ENCODE results near the gene SLC6A3.

SLC6A3 gene

GRCh38 chr5:1383344-1383743, 61.9 kb downstream of the SLC6A3 start:
- no peak overlapping the region for H3K4me2 ChIP-seq (ENCODE audit: low read depth, low read length, poor library complexity, severe bottlenecking)
- TF ChIP-seq CTCF (conservative IDR thresholded peaks at IDR 0.05; ENCODE audit: low read length), result no peak
- TF ChIP-seq EZH2phosphoT487 (IDR thresholded peaks at IDR 0.05; ENCODE audit: borderline replicate concordance), result no peak
- no peaks in the 10 kb centered on the region for H3K27me3 ChIP-seq (ENCODE audit: insufficient read depth, low read length, poor library complexity, severe bottlenecking)

GRCh38 chr5:1382248-1382700, 63.0 kb downstream of the SLC6A3 start:
- H3K27me3 ChIP-seq (ENCODE audit: insufficient read depth, low read length, poor library complexity, severe bottlenecking), result no peaks in the 10 kb centered on the region
- H3K9me3 ChIP-seq (ENCODE audit: insufficient read depth, low read depth, low read length), result no peaks in the 10 kb centered on the region
- H3K4me3 ChIP-seq (ENCODE audit: low read length, poor library complexity, severe bottlenecking), result no peak overlapping the region
- no peaks in the 10 kb centered on the region for H3K79me2 ChIP-seq (ENCODE audit: insufficient read depth, low read length)
- no peak for TF ChIP-seq CTCF (conservative IDR thresholded peaks at IDR 0.05; ENCODE audit: low read length)
- TF ChIP-seq EZH2phosphoT487 (IDR thresholded peaks at IDR 0.05; ENCODE audit: borderline replicate concordance), result no peak
- H3K9me2 ChIP-seq (replicated peaks; ENCODE audit: low read depth, low read length), result no peaks in the 10 kb centered on the region
- H3K4me2 ChIP-seq (ENCODE audit: low read depth, low read length, poor library complexity, severe bottlenecking), result no peak overlapping the region
- no peak overlapping the region for H2AFZ ChIP-seq (ENCODE audit: low read length)
- H4K20me1 ChIP-seq (ENCODE audit: insufficient read depth, low read length, poor library complexity, severe bottlenecking), result no peaks in the 10 kb centered on the region
- peaks cover 10% of the 10 kb centered on the region for H3K4me1 ChIP-seq (ENCODE audit: insufficient read depth, low read length, poor library complexity, severe bottlenecking)
- H3F3A ChIP-seq (ENCODE audit: low read depth), result no peaks in the 10 kb centered on the region
- no peaks in the 10 kb centered on the region for H3K36me3 ChIP-seq (ENCODE audit: insufficient read depth, low read length)
- no peak overlapping the region for H3K9ac ChIP-seq (ENCODE audit: low read depth, low read length, poor library complexity, severe bottlenecking)

More at GRCh38 chr5:1383344-1383743, 61.9 kb downstream of the SLC6A3 start:
- Histone ChIP-seq H3K36me3 (ENCODE audit: insufficient read depth, low read length) (no peaks in the 10 kb centered on the region), H3K9me2 (replicated peaks; ENCODE audit: low read depth, low read length) (no peaks in the 10 kb centered on the region), H3K79me2 (ENCODE audit: insufficient read depth, low read length) (no peaks in the 10 kb centered on the region), H3K9ac (ENCODE audit: low read depth, low read length, poor library complexity, severe bottlenecking) (no peak overlapping the region), H4K20me1 (ENCODE audit: insufficient read depth, low read length, poor library complexity, severe bottlenecking) (no peaks in the 10 kb centered on the region), H3F3A (ENCODE audit: low read depth) (no peaks in the 10 kb centered on the region), H3K4me3 (ENCODE audit: low read length, poor library complexity, severe bottlenecking) (no peak overlapping the region), H3K4me1 (ENCODE audit: insufficient read depth, low read length, poor library complexity, severe bottlenecking) (peaks cover 13% of the 10 kb centered on the region), H3K9me3 (ENCODE audit: insufficient read depth, low read depth, low read length) (no peaks in the 10 kb centered on the region), H2AFZ (ENCODE audit: low read length) (no peak overlapping the region)

DNA sequence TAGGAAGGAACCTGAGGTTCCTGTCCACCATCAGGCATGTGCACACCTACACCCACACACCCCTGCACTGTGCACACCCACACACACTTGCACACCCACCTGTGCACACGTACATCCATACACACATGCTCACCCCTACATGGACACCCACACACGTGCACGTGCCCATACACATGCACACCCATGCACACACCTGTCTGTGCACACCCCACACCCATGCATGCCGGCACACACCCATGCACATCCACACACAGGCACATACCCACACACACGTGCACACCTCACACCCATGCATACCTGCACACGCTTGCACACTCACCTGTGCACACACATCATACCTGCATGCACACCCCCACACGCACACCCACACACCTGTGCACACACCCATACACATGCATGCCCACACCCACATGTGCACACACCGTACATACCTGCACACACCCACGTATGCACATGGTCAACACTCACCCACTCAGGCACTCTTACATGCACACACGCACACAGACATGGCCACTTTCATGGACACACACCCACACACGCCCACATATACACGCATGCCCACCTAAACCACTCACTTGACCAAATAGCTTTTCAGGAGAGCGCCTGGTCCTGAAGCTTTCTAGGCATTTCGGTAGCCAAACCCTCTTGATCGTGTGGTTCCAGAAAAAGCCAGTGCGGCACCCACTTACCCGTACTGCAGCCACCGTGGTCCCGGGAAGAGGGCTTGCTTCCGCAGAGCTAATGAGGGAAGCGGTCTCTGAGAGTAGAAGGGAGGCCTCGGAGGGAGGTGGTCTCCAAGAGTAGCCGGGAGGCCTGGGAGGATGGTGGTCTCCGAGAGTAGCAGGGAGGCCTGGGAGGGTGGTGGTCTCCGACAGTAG, 63.6 kb downstream of the SLC6A3 start:
- H3K9me2 ChIP-seq (replicated peaks; ENCODE audit: low read depth, low read length), result no peaks in the 10 kb centered on the region
- H3K36me3 ChIP-seq (ENCODE audit: insufficient read depth, low read length), result no peaks in the 10 kb centered on the region
- no peaks in the 10 kb centered on the region for H3K9me3 ChIP-seq (ENCODE audit: insufficient read depth, low read depth, low read length)
- H3K4me1 ChIP-seq (ENCODE audit: insufficient read depth, low read length, poor library complexity, severe bottlenecking), result peaks cover 7% of the 10 kb centered on the region
- H3K27me3 ChIP-seq (ENCODE audit: insufficient read depth, low read length, poor library complexity, severe bottlenecking), result no peaks in the 10 kb centered on the region
- H2AFZ ChIP-seq (ENCODE audit: low read length), result no peak overlapping the region
- no peak overlapping the region for H3K9ac ChIP-seq (ENCODE audit: low read depth, low read length, poor library complexity, severe bottlenecking)
- H3F3A ChIP-seq (ENCODE audit: low read depth), result no peaks in the 10 kb centered on the region
- no peaks in the 10 kb centered on the region for H4K20me1 ChIP-seq (ENCODE audit: insufficient read depth, low read length, poor library complexity, severe bottlenecking)
- H3K4me3 ChIP-seq (ENCODE audit: low read length, poor library complexity, severe bottlenecking), result no peak overlapping the region
- no peak overlapping the region for H3K4me2 ChIP-seq (ENCODE audit: low read depth, low read length, poor library complexity, severe bottlenecking)
- TF ChIP-seq EZH2phosphoT487 (IDR thresholded peaks at IDR 0.05; ENCODE audit: borderline replicate concordance), result no peak
- TF ChIP-seq CTCF (conservative IDR thresholded peaks at IDR 0.05; ENCODE audit: low read length), result no peak
- no peaks in the 10 kb centered on the region for H3K79me2 ChIP-seq (ENCODE audit: insufficient read depth, low read length)
